Medulla oblongata (tissue), 1 donor: Measurements from ENCODE around the gene BUB3.
"Not testable (repeated sequence)": the region's sequence is repeated elsewhere in the genome, so short reads cannot be mapped to it uniquely, and the experiment has no call there.

ENCODE experiments used
- DNase-seq: peaks from one replicate; pipeline ENCODE4 v3.0.0-alpha.2; 2015; ENCODE audit errors: extremely low spot score

The BUB3 gene

DNA sequence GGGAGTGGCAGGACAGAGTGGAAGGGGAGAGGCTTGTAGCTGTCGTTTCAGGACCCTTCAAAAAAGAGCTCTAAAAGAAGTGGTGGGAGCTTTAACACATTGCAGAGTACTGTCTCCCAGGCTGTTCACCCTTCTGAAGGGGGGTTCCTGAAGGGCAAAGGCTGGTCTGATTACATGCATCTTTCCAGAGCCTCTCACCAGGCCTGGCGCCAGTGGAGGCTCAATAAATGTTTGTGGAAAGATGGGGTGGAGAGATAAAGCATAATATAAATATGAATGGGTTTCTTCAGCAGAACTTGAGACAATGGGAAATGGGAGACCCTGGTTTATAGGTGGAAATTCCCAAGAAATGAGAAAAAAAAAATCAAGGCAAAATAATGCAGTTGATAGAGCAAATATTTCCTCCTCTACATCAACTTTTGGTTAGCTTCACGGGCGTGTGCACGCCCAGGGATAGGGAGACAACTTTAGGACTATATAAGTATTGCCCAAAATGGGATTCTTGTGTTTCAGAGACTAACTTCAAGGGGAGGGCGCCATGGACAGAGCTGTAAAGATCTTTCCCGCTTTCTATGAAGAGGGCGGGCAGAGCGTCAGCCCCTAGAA, 613 bp upstream of the BUB3 start:
- DNase-seq: no peak

DNA sequence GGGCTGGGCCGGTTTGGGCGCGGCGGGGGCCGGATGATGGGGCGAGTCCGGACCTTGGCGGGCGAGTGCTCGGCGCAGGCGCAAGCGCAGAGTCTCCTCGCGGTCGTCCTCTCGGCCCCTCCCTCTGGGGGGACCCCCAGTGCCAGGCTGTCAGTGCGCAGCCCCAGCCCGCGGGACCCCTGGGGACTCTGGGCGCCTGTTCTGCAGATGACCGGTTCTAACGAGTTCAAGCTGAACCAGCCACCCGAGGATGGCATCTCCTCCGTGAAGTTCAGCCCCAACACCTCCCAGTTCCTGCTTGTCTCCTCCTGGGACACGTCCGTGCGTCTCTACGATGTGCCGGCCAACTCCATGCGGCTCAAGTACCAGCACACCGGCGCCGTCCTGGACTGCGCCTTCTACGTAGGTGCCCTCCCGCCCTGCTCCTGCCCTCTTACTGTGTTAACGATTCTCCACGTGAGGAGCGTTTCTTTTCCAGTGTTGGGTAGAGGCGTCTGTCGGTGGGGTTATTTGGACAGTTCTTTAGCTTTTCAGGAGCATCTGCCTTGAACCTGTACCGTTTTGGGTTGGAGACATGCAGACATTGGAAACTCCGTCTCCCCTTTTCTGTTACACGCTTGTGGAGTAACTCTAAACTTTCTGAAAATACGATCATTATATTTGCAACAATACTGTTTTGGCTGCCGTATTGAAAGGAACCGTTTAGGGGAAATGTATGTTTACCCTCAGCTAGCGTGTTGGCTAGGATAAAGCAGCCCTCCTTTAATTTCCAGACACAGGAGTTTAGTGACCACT, 706 bp downstream of the BUB3 start:
- DNase-seq: peak; percentile 36

- DNase-seq: no peak
Measured at GRCh38 chr10:123156078-123156477, 1.9 kb downstream of the BUB3 start.

DNA sequence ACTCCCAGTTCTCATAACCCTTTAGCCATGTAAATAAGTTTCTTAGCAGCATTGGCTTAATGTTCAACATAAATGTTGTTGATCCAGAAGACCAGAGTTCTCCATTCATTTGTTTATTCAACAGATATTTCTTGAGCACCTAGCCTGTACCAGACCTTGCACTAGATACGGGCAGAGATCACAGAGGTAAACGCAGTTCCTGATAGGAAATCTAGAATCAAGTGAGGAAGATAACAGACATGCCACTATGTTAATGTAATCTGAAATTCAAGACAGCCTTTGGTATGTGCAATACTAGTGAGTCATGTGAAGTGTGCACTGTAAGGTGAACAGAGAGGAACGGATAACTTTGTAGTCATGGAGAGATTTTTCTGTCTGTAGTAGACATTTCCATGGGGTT, 3.0 kb downstream of the BUB3 start:
- DNase-seq: no peak

DNA sequence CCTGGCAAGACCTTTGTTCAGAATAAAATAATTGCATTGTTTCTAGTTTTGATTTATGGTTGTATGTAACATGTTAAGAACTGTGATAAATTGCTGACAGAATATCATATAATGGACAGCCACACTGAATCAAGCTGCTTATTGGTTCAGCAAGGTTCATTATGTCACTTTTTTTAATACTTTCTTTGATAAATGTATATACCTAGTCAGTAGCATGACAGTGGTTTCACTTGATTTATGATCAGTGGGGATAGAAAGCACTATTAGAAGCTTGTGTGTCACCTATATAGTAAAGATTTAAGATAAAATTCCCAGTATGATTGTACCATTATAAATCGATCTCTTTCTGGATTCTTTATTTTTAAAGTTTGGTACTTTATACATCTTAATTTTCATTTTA, 4.5 kb downstream of the BUB3 start:
- no peak for DNase-seq

GRCh38 chr10:123160311-123160980, 6.2 kb downstream of the BUB3 start:
- DNase-seq: no peak

DNA sequence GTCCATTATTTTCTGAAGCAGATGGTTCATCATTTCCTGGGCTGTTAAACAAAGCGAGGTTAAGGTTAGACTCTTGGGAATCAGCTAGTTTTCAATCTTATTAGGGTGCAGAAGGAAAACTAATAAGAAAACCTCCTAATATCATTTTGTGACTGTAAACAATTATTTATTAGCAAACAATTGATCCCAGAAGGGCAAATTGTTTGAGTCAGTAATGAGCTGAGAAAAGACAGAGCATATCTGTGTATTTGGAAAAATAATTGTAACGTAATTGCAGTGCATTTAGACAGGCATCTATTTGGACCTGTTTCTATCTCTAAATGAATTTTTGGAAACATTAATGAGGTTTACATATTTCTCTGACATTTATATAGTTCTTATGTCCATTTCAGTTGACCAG, 10.1 kb downstream of the BUB3 start:
- DNase-seq: no peak

DNA sequence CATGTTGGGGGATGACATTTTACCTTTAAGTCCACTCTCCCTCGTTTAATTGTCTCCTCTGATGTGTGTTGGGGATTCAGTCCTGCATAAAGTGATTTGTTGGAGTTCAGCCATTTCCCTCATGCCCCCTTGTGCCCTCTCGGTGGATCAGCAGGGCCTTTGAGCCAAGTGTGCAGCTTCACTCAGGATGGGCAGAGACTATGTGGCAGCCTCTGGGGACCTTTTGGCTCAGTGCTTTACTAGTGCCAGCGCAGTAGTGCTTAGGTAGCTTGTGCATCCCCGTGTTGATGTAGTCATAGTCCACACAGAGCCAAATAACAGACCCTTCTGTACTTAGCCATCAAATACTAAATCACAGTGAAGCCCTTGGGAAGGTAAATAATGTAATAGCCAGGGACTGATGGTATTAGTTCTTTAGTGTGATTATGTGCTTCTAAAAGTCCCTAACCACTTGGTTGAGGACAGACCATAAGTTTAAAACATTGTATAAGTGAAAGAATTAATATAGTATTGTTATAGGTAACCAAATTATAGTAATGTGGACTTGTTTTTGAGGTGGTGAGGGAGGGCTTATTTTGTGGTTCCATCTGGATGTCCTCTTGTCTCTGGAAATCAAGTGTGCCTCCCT, 11.4 kb downstream of the BUB3 start:
- no peak for DNase-seq

DNA sequence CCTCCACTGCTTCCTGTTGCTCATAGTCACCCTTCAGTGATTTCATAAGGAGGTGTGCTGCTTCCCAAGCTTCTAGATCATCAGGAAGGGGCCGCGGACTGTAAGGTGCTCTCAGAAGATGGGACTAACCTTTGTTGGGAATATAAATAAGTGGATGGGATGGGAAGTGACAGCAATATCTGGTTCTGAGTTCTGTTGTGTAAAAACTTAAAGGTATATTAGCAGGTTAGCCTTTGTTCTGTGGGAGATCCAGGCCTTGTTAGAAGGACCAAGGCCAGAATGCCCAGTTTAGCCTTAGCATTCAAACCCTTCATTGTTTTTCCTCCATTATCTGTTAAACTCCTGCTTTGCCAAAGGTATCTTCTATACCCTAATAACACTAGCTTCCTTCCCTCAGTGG, 12.4 kb downstream of the BUB3 start:
- DNase-seq: no peak

DNA sequence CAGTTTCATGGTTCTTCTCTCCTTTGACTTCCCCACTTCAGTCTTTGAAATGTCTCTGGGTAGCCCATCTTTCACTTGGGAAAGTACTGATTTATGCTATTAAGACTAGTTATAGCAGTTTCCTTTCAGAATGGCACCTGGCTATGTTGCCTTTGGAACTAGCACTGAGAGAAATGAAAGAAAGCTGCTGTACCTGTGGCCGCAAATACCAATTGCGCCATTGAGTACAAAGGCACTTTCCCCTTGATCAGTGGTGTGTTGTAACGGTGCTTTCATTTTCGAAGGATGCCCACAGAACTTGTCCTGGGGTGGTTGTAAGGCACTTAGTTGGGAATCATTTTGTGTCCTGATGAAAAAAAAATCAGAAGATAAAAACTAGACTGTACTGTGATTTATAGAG, 16.8 kb downstream of the BUB3 start:
- no peak for DNase-seq

DNA sequence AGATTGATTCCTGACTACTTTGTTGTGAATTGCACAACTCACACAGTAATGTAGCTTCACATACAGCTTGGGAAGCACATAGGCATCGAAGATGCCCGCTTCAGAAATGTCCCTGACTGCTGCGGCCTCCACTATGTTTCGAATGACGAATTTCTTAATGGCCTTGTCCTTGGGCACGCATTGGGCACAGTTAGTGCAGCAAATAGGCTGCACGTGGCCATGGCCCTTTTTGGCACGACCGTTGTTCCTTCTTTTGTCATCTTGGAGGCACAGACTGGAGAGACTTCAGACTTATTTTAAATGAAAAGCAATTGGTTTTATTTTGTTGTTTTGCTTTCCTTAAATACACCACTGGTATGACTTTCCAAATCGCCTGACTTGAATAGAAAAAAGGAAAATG, 17.4 kb downstream of the BUB3 start:
- DNase-seq: not testable (repeated sequence)

GRCh38 chr10:123175389-123176387, 21.5 kb downstream of the BUB3 start:
- DNase-seq: no peak

DNA sequence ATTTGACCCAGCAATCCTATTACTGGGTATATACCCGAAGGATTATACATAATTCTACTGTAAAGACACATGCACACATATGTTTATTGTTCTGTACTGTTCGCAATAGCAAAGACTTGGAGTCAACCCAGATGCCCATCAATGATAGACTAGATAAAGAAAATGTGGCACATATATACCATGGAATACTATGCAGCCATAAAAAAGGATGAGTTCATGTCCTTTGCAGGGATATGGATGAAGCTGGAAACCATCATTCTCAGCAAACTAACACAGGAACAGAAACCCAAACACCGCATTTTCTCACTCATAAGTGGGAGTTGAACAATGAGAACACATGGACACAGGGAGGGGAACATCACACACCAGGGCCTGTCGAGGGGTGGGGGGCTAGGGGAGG, 24.2 kb downstream of the BUB3 start:
- not testable (repeated sequence) for DNase-seq

DNA sequence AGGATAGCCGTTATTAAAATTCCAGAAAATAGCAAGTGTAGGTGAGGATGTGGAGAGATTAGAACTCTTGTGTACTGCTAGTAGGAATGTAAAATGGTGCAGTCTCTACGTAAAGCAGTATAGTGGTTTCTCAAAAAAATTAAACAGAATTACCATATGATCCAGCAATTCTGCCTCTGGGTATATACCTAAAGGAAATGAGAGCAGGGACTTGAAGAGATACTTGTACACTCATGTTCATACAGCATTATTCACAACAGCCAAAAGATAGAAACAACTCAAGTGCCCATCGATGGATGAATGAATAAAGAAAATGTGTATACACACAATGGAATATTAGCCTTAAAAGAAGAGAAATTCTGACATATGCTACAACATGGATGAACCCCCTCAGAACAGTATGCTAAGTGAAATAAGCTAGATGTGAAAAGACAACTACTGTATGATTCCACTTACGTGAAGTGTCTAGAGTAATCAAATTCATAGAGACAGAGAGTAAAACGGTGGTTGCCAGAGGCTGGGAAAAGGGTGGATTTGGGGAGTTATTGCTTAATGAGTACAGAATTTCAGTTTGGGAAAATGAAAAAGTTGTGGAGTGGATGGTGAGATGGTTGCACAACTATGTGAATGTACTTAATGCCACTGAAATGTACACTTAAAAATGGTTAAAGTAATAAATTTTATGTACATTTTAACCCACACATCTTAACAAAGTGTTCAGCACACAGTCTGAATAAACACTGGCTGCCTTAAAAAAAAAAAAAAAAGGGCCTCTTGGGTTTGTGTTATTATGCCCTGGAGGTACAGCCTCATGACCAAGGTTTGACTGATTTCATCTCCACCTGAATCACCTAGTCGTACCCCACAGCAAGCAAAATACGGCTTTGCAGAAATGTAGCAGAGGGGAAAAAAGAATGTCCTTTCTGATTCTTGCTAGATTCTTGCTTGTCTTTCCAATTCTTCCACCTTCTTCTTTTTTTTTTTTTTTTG, 26.2 kb downstream of the BUB3 start:
- DNase-seq: no peak

- no peak for DNase-seq
Measured at GRCh38 chr10:123183724-123184123, 29.5 kb downstream of the BUB3 start.

- DNase-seq: no peak
Measured at GRCh38 chr10:123187781-123188180, 33.6 kb downstream of the BUB3 start.

DNA sequence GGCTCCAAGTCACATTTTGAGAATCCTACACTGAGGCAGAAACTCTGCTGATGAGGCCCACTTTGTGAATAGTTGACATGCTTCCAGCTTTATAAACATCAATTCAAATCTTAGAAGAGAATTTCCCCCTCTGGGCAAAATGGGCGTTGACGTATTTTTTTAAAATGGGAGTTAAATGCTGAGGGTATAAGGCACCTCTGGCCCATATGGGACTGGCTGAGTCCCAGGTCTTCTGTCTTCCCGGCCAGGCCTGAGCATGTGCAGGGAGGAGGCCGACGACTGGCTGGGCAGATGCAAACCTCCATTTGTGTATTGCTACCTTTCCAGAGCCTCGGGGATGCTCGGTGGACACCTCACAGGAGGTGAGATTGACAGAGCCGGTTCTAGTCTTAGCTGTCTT, 37.7 kb downstream of the BUB3 start:
- no peak for DNase-seq

DNA sequence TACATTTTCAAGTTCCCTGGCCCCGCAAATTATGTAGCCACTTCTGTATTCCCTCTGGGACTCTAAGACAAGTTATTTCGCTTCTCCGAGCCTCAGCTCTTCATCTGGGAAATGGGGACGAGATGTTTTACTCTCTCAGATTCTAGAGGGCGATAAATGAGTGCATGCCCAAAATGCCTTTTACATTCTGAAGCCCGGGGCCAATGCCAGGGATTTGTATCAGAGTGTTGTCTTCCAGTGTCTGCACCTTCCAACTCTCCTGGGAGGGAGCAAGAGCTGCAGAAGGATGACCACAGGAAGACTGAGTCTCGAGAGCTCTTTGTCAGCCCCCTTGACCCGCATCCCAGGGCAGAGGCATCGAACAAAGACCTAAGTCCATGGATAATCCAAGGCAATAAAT, 39.9 kb downstream of the BUB3 start:
- no peak for DNase-seq

- DNase-seq: no peak
Measured at GRCh38 chr10:123200531-123200930, 46.3 kb downstream of the BUB3 start.

DNA sequence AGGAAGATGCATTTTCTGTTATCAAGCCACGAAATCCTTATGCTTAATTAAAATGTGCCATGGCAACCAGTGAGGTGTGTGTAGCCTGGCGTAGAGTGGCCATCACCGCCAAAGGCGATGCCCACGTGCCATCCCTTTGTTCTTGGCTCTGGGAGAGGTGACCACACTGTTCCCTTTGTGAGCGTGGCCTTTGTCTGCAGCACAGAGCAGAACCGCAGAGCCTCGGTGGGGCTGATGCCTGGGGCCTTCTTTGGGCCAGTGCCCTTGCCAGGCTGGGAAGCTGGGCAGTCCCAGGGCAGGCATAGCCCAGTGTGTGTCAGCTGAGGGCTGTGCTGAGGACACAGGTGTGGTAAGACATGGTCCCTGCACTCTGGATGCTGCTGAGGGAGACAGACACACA, 48.3 kb downstream of the BUB3 start:
- DNase-seq: no peak
